GM12878 (cell line): ENCODE results near the gene KLHDC10. TPM values are rescaled to one million over a fixed set of nuclear protein-coding genes. Genes with fewer than 3 reads are reported as not detected.

ENCODE experiments used
- ATAC-seq: fragments of 200-7000 bp; cut with Tn5 transposase; 3 replicates; pipeline ENCODE4 v1.9.1; 2020; ENCODE audit warnings: mild to moderate bottlenecking, moderate library complexity
- BruUV-seq: library from RNA; stranded (reverse); fragments of 400-500 nt; replicated peaks from 2 replicates; lab custom pipeline; 2021; lab: Mats Ljungman, UMichigan
- CTCF ChIA-PET: fragments of 300-600 bp; sonication (Branson Sonifier 250); formaldehyde crosslinking; extraction: SDS; loops from one replicate; lab custom pipeline; 2021; ENCODE audit warnings: inconsistent platforms; lab: Yijun Ruan, JAX
- POLR2A ChIA-PET: fragments of 350-600 bp; formaldehyde crosslinking; extraction: SDS; loops from one replicate; lab custom pipeline; 2021; ENCODE audit warnings: inconsistent platforms; lab: Charles Lee
- RAD21 ChIA-PET: fragments of 300-600 bp; sonication (Branson Sonifier 250); formaldehyde crosslinking; loops from one replicate; lab custom pipeline; 2023; ENCODE audit warnings: antibody characterized with exemption; ENCODE audit not compliant: unreplicated experiment; lab: Charles Lee
- SMC1A ChIA-PET: fragments of 300-600 bp; sonication (Branson Sonifier 250); formaldehyde crosslinking; loops from one replicate; lab custom pipeline; 2023; ENCODE audit not compliant: unreplicated experiment, uncharacterized antibody; lab: Charles Lee
- DNase-seq: peaks from one replicate; pipeline ENCODE4 v3.0.0-alpha.2; 2011; ENCODE audit warnings: low read depth, low spot score
- FAIRE-seq: peaks from 3 replicates; lab custom pipeline; 2011; peaks lifted over from hg19 to GRCh38; lab: Jason Lieb, UNC
- H2AFZ ChIP-seq: 2 replicates; pipeline ENCODE4 v1.6.0; 2011; ENCODE audit warnings: low read depth, low read length, control low read depth; ENCODE audit not compliant: control insufficient read depth
- H3K27ac ChIP-seq: 2 replicates; pipeline ENCODE4 v1.5.1; 2011; ENCODE audit warnings: control low read depth; ENCODE audit not compliant: control insufficient read depth, insufficient read depth
- H3K27me3 ChIP-seq, 2 experiments: replicated peaks in 1 of 2; 2 replicates each; pipeline versions ENCODE4 v1.6.0 to v1.6.1; 2011; ENCODE audit warnings: low read length in 1 of 2; ENCODE audit not compliant: control insufficient read depth in 2 of 2, insufficient read depth in 2 of 2
- H3K36me3 ChIP-seq, 2 experiments: 2 replicates each; pipeline ENCODE4 v1.5.1; 2011; ENCODE audit warnings: low read length in 1 of 2; ENCODE audit not compliant: control insufficient read depth in 2 of 2, insufficient read depth in 2 of 2
- H3K4me1 ChIP-seq: 2 replicates; pipeline ENCODE4 v1.6.1; 2011; ENCODE audit warnings: mild to moderate bottlenecking, low read length, moderate library complexity, mixed read lengths; ENCODE audit not compliant: control insufficient read depth, insufficient read depth
- H3K4me2 ChIP-seq: 2 replicates; pipeline ENCODE4 v1.6.0; 2011; ENCODE audit warnings: control low read depth; ENCODE audit not compliant: control insufficient read depth, insufficient read depth
- H3K4me3 ChIP-seq: fragments of 200-600 bp; sonication (generic); 2 replicates; pipeline ENCODE4 v1.5.1; 2016
- H3K79me2 ChIP-seq: 2 replicates; pipeline ENCODE4 v1.6.0; 2011; ENCODE audit warnings: low read length; ENCODE audit not compliant: control insufficient read depth, insufficient read depth
- H3K9ac ChIP-seq: 2 replicates; pipeline ENCODE4 v1.8.0; 2011; ENCODE audit warnings: low read length, control low read depth, mixed read lengths; ENCODE audit not compliant: control insufficient read depth, insufficient read depth
- H3K9me3 ChIP-seq: replicated peaks from 3 replicates; pipeline ENCODE4 v1.5.1; 2011; ENCODE audit warnings: mild to moderate bottlenecking, low read length; ENCODE audit not compliant: control insufficient read depth, insufficient read depth
- H4K20me1 ChIP-seq: 2 replicates; pipeline ENCODE4 v1.6.0; 2011; ENCODE audit not compliant: control insufficient read depth, insufficient read depth
- CREB1 ChIP-seq: IDR thresholded peaks from 2 replicates; pipeline ENCODE4 v1.6.1; 2012; ENCODE audit warnings: low read depth, mild to moderate bottlenecking, inconsistent platforms
- CREM ChIP-seq: IDR thresholded peaks from 2 replicates; pipeline ENCODE4 v1.6.1; 2014; ENCODE audit warnings: antibody characterized with exemption, low read depth
- ETV6 ChIP-seq, 2 experiments: fragments of 450-650 bp in 1 of 2; IDR thresholded peaks in 1 of 2; conservative IDR thresholded peaks in 1 of 2; 2 replicates each; pipeline ENCODE4 v1.6.1; 2014; ENCODE audit warnings: antibody characterized with exemption in 1 of 2, borderline replicate concordance in 1 of 2, low read depth in 1 of 2, mild to moderate bottlenecking in 1 of 2, moderate library complexity in 1 of 2
- FOXM1 ChIP-seq: IDR thresholded peaks from 2 replicates; pipeline ENCODE4 v1.6.1; 2012; ENCODE audit warnings: low read depth, mild to moderate bottlenecking, inconsistent platforms, low read length, moderate library complexity
- IRF4 ChIP-seq: IDR thresholded peaks from 2 replicates; pipeline ENCODE4 v1.6.1; 2011; ENCODE audit warnings: low read depth, low read length
- JUNB ChIP-seq: IDR thresholded peaks from 2 replicates; pipeline ENCODE4 v1.6.1; 2016; ENCODE audit warnings: antibody characterized with exemption, mild to moderate bottlenecking
- KAT2A ChIP-seq: conservative IDR thresholded peaks from 2 replicates; pipeline ENCODE4 v1.6.1; 2011; ENCODE audit warnings: low read depth, low read length; ENCODE audit not compliant: control insufficient read depth
- MEF2A ChIP-seq: IDR thresholded peaks from 2 replicates; pipeline ENCODE4 v1.6.1; 2011; ENCODE audit warnings: low read depth, mild to moderate bottlenecking, low read length, moderate library complexity; ENCODE audit not compliant: insufficient read depth
- NFIC ChIP-seq: IDR thresholded peaks from 2 replicates; pipeline ENCODE4 v1.6.1; 2012; ENCODE audit warnings: low read depth, mild to moderate bottlenecking, inconsistent platforms, low read length, moderate library complexity
- PML ChIP-seq: IDR thresholded peaks from 2 replicates; pipeline ENCODE4 v1.6.1; 2012; ENCODE audit warnings: low read length, inconsistent platforms
- RUNX3 ChIP-seq: IDR thresholded peaks from 2 replicates; pipeline ENCODE4 v1.6.1; 2012; ENCODE audit warnings: low read length, inconsistent platforms
- TCF12 ChIP-seq: IDR thresholded peaks from 2 replicates; pipeline ENCODE4 v1.6.1; 2011; ENCODE audit warnings: low read depth, mild to moderate bottlenecking, low read length
- TCF7 ChIP-seq: IDR thresholded peaks from 2 replicates; pipeline ENCODE4 v1.6.1; 2014; ENCODE audit warnings: antibody characterized with exemption, borderline replicate concordance
- ZBED1 ChIP-seq: IDR thresholded peaks from 2 replicates; pipeline ENCODE4 v1.6.1; 2016; ENCODE audit warnings: borderline replicate concordance
- WGBS: methylation state at CpG from one replicate; pipeline ENCODE4 v1.1.6; 2016; ENCODE audit warnings: low lambda C conversion rate; ENCODE audit not compliant: insufficient replicate concordance, insufficient coverage; ENCODE audit errors: missing lambda C conversion rate; 5-methylcytosine and 5-hydroxymethylcytosine counted together
- in situ Hi-C: fragments of 300-500 bp; cut with MboI; formaldehyde crosslinking; loops from 9 replicates; pipeline ENCODE4 v1.14.3; 2018; ENCODE audit warnings: mixed read lengths
- intact Hi-C: fragments of 100-400 bp; cut with micrococcal nuclease; formaldehyde crosslinking; loops from one replicate; pipeline ENCODE4 v1.14.2; 2022; ENCODE audit not compliant: unreplicated experiment
- polyA plus RNA-seq, 11 experiments: library from polyadenylated mRNA; depleted of rRNA in 4 of 11; unstranded in 6 of 11; stranded (reverse) in 5 of 11; fragments of >200 nt; fragmentation: Nextera tagmentation in 4 of 11; fragmentation: Illumina TruSeq in 1 of 11; extraction: Ambion mirVana in 4 of 11; extraction: Trizol in 1 of 11; gene quantifications; 1 replicate in 1 of 11; 2 replicates in 10 of 11; pipeline versions ENCODE4 v1.2.1 to v1.2.3, GENCODE V29; 2011 to 2016; ENCODE audit warnings: inconsistent platforms in 2 of 11, missing spikeins in 2 of 11, low read depth in 1 of 11
- total RNA-seq, 4 experiments: library from RNA; depleted of rRNA in 3 of 4; stranded (reverse); fragments of >200 nt in 3 of 4; fragmentation: Illumina TruSeq in 1 of 4; extraction: Trizol in 1 of 4; gene quantifications; 2 replicates each; pipeline versions ENCODE4 v1.2.1 to v1.2.3, GENCODE V29; 2013 to 2021
- TF ChIP-seq, protein P1 (sequence below): fragments of 450-650 bp; IDR thresholded peaks from 2 replicates; pipeline ENCODE4 v1.6.1; 2016; ENCODE audit warnings: mild to moderate bottlenecking, moderate library complexity, borderline replicate concordance
- TF ChIP-seq, protein P2 (sequence below): fragments of 450-650 bp; IDR thresholded peaks from 2 replicates; pipeline ENCODE4 v1.6.1; 2017; ENCODE audit warnings: mild to moderate bottlenecking, low read depth, inconsistent platforms; ENCODE audit not compliant: poor library complexity, severe bottlenecking

Gene KLHDC10
- total and polyA plus RNA-seq, 10 of the 15 experiments (the other 5 are each of a cell fraction or from before 2014, with no cell fraction given), result 2.9 to 20.6 (median 9.4) TPM

DNA sequence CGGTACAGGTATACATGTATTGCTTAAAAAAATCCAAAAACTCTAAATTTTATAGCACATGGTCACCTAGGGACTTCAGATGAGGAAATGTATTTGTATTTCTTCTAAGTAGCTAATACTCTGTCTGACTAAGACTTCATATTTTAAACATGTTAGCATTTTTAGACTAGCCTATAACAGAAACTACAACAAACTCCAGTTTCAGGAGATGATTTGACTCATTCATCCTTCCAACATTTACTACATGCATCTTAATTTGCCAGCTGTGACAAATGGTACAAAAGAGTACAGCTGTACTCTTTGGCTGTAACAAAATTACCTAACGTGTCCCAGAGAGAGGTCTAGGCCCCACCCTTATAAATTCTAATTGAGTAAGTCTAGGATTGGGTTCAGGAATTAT, 112.7 kb downstream of the KLHDC10 start:
- Histone ChIP-seq H3K4me3 (no peak overlapping the region), H3K36me3 (peaks cover 2 to 18% of the 10 kb centered on the region in 2 experiments), H3K4me1 (peaks cover 10% of the 10 kb centered on the region), H3K79me2 (no peaks in the 10 kb centered on the region; the same call in 1 of the 2 replicates), H3K9me3 (no peaks in the 10 kb centered on the region), H4K20me1 (no peaks in the 10 kb centered on the region), H2AFZ (no peak overlapping the region), H3K27me3 (no peaks in the 10 kb centered on the region), H3K4me2 (peak overlapping the region; percentile 15; the same call in 1 of the 2 replicates), H3K27ac (no peak overlapping the region; the same call in 1 of the 2 replicates), H3K9ac (no peak overlapping the region)
- BruUV-seq, result no TSS peak
- TF ChIP-seq ETV6 (conservative IDR thresholded peaks at IDR 0.05 in 1 of 2, IDR thresholded peaks at IDR 0.05 in 1 of 2; ENCODE audit: borderline replicate concordance in 1 of 2, low read depth in 1 of 2), result 0 out of 4 replicates have a peak, but pooled peaks of 1 of the 2 experiments have one; percentile 19
- 0 out of 2 replicates have a peak, but pooled peaks have one; percentile 34 for TF ChIP-seq ZBED1
- TF ChIP-seq KAT2A, result no peak
- TF ChIP-seq, protein P1, sequence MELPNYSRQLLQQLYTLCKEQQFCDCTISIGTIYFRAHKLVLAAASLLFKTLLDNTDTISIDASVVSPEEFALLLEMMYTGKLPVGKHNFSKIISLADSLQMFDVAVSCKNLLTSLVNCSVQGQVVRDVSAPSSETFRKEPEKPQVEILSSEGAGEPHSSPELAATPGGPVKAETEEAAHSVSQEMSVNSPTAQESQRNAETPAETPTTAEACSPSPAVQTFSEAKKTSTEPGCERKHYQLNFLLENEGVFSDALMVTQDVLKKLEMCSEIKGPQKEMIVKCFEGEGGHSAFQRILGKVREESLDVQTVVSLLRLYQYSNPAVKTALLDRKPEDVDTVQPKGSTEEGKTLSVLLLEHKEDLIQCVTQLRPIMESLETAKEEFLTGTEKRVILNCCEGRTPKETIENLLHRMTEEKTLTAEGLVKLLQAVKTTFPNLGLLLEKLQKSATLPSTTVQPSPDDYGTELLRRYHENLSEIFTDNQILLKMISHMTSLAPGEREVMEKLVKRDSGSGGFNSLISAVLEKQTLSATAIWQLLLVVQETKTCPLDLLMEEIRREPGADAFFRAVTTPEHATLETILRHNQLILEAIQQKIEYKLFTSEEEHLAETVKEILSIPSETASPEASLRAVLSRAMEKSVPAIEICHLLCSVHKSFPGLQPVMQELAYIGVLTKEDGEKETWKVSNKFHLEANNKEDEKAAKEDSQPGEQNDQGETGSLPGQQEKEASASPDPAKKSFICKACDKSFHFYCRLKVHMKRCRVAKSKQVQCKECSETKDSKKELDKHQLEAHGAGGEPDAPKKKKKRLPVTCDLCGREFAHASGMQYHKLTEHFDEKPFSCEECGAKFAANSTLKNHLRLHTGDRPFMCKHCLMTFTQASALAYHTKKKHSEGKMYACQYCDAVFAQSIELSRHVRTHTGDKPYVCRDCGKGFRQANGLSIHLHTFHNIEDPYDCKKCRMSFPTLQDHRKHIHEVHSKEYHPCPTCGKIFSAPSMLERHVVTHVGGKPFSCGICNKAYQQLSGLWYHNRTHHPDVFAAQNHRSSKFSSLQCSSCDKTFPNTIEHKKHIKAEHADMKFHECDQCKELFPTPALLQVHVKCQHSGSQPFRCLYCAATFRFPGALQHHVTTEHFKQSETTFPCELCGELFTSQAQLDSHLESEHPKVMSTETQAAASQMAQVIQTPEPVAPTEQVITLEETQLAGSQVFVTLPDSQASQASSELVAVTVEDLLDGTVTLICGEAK, result no peak
- TF ChIP-seq PML, result no peak
- TF ChIP-seq IRF4, result peak; percentile 88
- peak; percentile 48; the same call in 1 of the 2 replicates for TF ChIP-seq FOXM1
- TF ChIP-seq TCF7, result 0 out of 2 replicates have a peak, but pooled peaks have one; percentile 21
- 0 out of 2 replicates have a peak, but pooled peaks have one; percentile 16 for TF ChIP-seq CREM
- TF ChIP-seq RUNX3, result peak; percentile 35; the same call in 1 of the 2 replicates
- TF ChIP-seq JUNB, result peak; percentile 88
- peak; percentile 39; the same call in 1 of the 2 replicates for TF ChIP-seq NFIC
- 0 out of 2 replicates have a peak, but pooled peaks have one; percentile 10 for TF ChIP-seq CREB1
- TF ChIP-seq, protein P2, sequence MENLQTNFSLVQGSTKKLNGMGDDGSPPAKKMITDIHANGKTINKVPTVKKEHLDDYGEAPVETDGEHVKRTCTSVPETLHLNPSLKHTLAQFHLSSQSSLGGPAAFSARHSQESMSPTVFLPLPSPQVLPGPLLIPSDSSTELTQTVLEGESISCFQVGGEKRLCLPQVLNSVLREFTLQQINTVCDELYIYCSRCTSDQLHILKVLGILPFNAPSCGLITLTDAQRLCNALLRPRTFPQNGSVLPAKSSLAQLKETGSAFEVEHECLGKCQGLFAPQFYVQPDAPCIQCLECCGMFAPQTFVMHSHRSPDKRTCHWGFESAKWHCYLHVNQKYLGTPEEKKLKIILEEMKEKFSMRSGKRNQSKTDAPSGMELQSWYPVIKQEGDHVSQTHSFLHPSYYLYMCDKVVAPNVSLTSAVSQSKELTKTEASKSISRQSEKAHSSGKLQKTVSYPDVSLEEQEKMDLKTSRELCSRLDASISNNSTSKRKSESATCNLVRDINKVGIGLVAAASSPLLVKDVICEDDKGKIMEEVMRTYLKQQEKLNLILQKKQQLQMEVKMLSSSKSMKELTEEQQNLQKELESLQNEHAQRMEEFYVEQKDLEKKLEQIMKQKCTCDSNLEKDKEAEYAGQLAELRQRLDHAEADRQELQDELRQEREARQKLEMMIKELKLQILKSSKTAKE, result no peak
- peak; percentile 50; the same call in 1 of the 2 replicates for TF ChIP-seq MEF2A
- 0 out of 2 replicates have a peak, but pooled peaks have one; percentile 12 for TF ChIP-seq TCF12
- intact Hi-C loops, result no loop called here
- WGBS, result 2% methylated on average over 2 of the region's 2 CpGs
- DNase-seq (peak; percentile 5), FAIRE-seq (peak; percentile 93), ATAC-seq (peak; percentile 71)
- in situ Hi-C loops, result no loop called here
- CTCF ChIA-PET, result interaction anchor here (0.7 to 1.8 kb wide), 2 partner anchors 11 to 111 kb away, joined by 3 to 8 read pairs; no protein-coding TSS in a partner anchor
- SMC1A ChIA-PET, result interaction anchor here (0.8 to 7.2 kb wide), 6 partner anchors 9 to 61 kb away, joined by 3 to 35 read pairs (median 4); partner anchors contain the start of gene TMEM209
- POLR2A ChIA-PET, result interaction anchor here (1.4 to 1.8 kb wide), 2 partner anchors 10 to 22 kb away, joined by 4 to 6 read pairs; partner anchors contain the start of gene TMEM209
- RAD21 ChIA-PET, result interaction anchor here (0.9 to 1.2 kb wide), 2 partner anchors 12 to 22 kb away, joined by 3 to 4 read pairs; partner anchors contain the start of gene TMEM209
